Measurements from ENCODE around the gene WNT8A. TPM values are rescaled to one million over a fixed set of nuclear protein-coding genes. Genes with fewer than 3 reads are reported as not detected.

Gene WNT8A
- total RNA-seq, 1 donor from 2014 or later = not detected

DNA sequence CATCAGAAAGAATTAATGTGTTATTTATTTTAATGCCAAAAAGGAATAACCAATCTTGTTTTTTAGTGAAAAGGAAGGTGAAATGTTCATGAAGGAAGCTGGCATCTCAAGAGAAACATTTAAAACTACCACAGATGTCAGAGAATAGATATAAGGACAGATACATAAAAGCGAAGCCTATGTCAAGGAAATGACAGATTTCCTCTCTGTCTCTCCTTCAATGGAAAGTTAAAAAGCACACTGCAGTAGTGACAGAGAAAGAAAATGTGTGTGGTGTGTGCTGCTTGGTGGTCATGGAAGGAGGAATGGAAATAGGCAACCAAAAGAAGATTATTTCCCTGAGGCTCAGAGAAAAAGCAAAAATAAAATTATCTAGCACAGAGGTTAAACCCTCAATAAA lies 9.2 kb downstream of the WNT8A start:
- Mint-ChIP-seq H3K4me3 (ENCODE audit: low read depth) (no peak overlapping the region), H3K27ac (no peak overlapping the region), H3K4me1 (ENCODE audit: low read depth) (peaks cover 3% of the 10 kb centered on the region), H3K27me3 (peaks cover 5% of the 10 kb centered on the region), H3K36me3 (ENCODE audit: insufficient read depth) (no peaks in the 10 kb centered on the region), H3K9me3 (ENCODE audit: low read depth) (no peaks in the 10 kb centered on the region)
- no peak for DNase-seq (ENCODE audit: low spot score, unreplicated experiment)
- TF ChIP-seq CTCF (IDR thresholded peaks at IDR 0.05; ENCODE audit: unreplicated experiment) = no peak

GRCh38 chr5:138095100-138095907 lies 11.5 kb downstream of the WNT8A start:
- Mint-ChIP-seq H3K27ac (peak overlapping the region; percentile 26), H3K36me3 (ENCODE audit: insufficient read depth) (no peaks in the 10 kb centered on the region), H3K27me3 (peaks cover 8% of the 10 kb centered on the region), H3K4me3 (ENCODE audit: low read depth) (no peak overlapping the region), H3K9me3 (ENCODE audit: low read depth) (no peaks in the 10 kb centered on the region), H3K4me1 (ENCODE audit: low read depth) (peaks cover 3% of the 10 kb centered on the region)
- DNase-seq (ENCODE audit: low spot score, unreplicated experiment) = no peak
- no peak for TF ChIP-seq CTCF (IDR thresholded peaks at IDR 0.05; ENCODE audit: unreplicated experiment)

DNA sequence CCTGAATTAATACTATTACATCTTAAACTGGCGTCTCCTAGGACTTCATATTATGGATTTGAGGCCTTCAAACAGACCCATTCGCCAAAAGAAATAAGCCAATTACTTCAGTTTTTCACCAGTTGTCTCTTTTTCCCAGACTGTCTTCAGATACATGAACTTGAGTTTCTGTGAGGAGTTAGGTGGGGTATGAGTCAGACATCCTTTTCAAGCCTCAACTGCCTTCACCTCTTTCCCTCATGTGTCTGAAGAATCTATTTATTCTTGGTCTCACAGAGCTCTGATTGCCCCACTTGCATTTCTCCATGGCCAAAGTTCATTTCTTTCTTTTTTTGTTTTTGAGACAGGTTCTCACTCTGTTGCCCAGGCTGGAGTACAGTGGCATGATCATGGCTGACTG lies 12.5 kb downstream of the WNT8A start:
- Mint-ChIP-seq H3K36me3 (ENCODE audit: insufficient read depth) (no peaks in the 10 kb centered on the region), H3K9me3 (ENCODE audit: low read depth) (no peaks in the 10 kb centered on the region), H3K27me3 (peaks cover 11% of the 10 kb centered on the region), H3K4me1 (ENCODE audit: low read depth) (peaks cover 3% of the 10 kb centered on the region), H3K4me3 (ENCODE audit: low read depth) (no peak overlapping the region), H3K27ac (no peak overlapping the region)
- no peak for DNase-seq (ENCODE audit: low spot score, unreplicated experiment)
- TF ChIP-seq CTCF (IDR thresholded peaks at IDR 0.05; ENCODE audit: unreplicated experiment) = no peak

- Mint-ChIP-seq H3K27ac (no peak overlapping the region), H3K4me1 (ENCODE audit: low read depth) (peaks cover 3% of the 10 kb centered on the region), H3K27me3 (peaks cover 11% of the 10 kb centered on the region), H3K4me3 (ENCODE audit: low read depth) (no peak overlapping the region), H3K9me3 (ENCODE audit: low read depth) (no peaks in the 10 kb centered on the region), H3K36me3 (ENCODE audit: insufficient read depth) (no peaks in the 10 kb centered on the region)
- no peak for TF ChIP-seq CTCF (IDR thresholded peaks at IDR 0.05; ENCODE audit: unreplicated experiment)
- DNase-seq (ENCODE audit: low spot score, unreplicated experiment) = no peak
Observed at GRCh38 chr5:138096997-138097828, 13.4 kb downstream of the WNT8A start.

GRCh38 chr5:138102454-138103318 lies 18.9 kb downstream of the WNT8A start:
- H3K9me3 Mint-ChIP-seq (ENCODE audit: low read depth) = no peaks in the 10 kb centered on the region
- no peak overlapping the region for H3K27ac Mint-ChIP-seq
- TF ChIP-seq CTCF (IDR thresholded peaks at IDR 0.05; ENCODE audit: unreplicated experiment) = no peak
- peaks cover 6% of the 10 kb centered on the region for H3K27me3 Mint-ChIP-seq
- H3K4me1 Mint-ChIP-seq (ENCODE audit: low read depth) = no peaks in the 10 kb centered on the region
- no peak for DNase-seq (ENCODE audit: low spot score, unreplicated experiment)
- H3K36me3 Mint-ChIP-seq (ENCODE audit: insufficient read depth) = no peaks in the 10 kb centered on the region
- H3K4me3 Mint-ChIP-seq (ENCODE audit: low read depth) = no peak overlapping the region

Measured in progenitor cell of endocrine pancreas (in vitro differentiated cells).